Prostate gland (tissue), 2 donors: Measurements from ENCODE around the gene TFE3. TPM values are rescaled to one million over a fixed set of nuclear protein-coding genes. Genes with fewer than 3 reads are reported as not detected.

ENCODE experiments used
- DNase-seq: peaks from one replicate; pipeline ENCODE4 v3.0.0-alpha.2; 2019; ENCODE audit warnings: low spot score
- H3K27ac ChIP-seq, 2 donors: fragments of 200-600 bp; sonication (generic); 2 replicates each; pipeline ENCODE4 v1.5.1; 2017 to 2019
- H3K27me3 ChIP-seq: fragments of 200-600 bp; sonication (generic); replicated peaks from 2 replicates; pipeline ENCODE4 v1.5.1; 2019; ENCODE audit not compliant: insufficient read depth
- H3K36me3 ChIP-seq, 2 donors: fragments of 200-600 bp; sonication (generic); 1 replicate in 1 of 2; 2 replicates in 1 of 2; pipeline versions ENCODE4 v1.5.1 to v1.8.1; 2017 to 2019
- H3K4me1 ChIP-seq: fragments of 200-600 bp; sonication (generic); replicated peaks from 2 replicates; pipeline ENCODE4 v1.5.1; 2019
- H3K4me3 ChIP-seq, 2 donors: fragments of 200-600 bp; sonication (generic); 2 replicates each; pipeline ENCODE4 v1.5.1; 2017 to 2019
- H3K9me3 ChIP-seq: fragments of 200-600 bp; sonication (generic); 2 replicates; pipeline ENCODE4 v1.5.1; 2017
- POLR2A ChIP-seq: fragments of 450-650 bp; IDR thresholded peaks from one replicate; pipeline ENCODE4 v1.6.1; 2016; ENCODE audit warnings: antibody characterized with exemption, mild to moderate bottlenecking
- POLR2AphosphoS5 ChIP-seq: sonication (generic); formaldehyde crosslinking; IDR thresholded peaks from one replicate; pipeline ENCODE4 v1.6.1; 2017; ENCODE audit warnings: antibody characterized with exemption
- WGBS: methylation state at CpG from one replicate; pipeline ENCODE4 v1.1.5; 2018; 5-methylcytosine and 5-hydroxymethylcytosine counted together
- intact Hi-C: fragments of 100-400 bp; cut with DNase I; formaldehyde crosslinking; loops from one replicate; pipeline ENCODE4 v1.14.2; 2022
- total RNA-seq, 2 donors: library from RNA; depleted of rRNA; stranded (reverse); fragments of >200 nt; gene quantifications; one replicate each; pipeline ENCODE4 v1.1.0, GENCODE V29; 2016
- TF ChIP-seq, protein P1 (sequence below), 4 experiments: fragments of 200-600 bp in 2 of 4; fragments of 450-650 bp in 2 of 4; sonication (generic) in 2 of 4; IDR thresholded peaks; 1 replicate in 3 of 4; 2 replicates in 1 of 4; pipeline ENCODE4 v1.5.1; 2016 to 2019; ENCODE audit warnings: antibody characterized with exemption in 4 of 4, mild to moderate bottlenecking in 2 of 4, moderate library complexity in 2 of 4

TFE3 gene
- total RNA-seq, 2 donors from 2014 or later: 44.6 to 88.4 TPM

DNA sequence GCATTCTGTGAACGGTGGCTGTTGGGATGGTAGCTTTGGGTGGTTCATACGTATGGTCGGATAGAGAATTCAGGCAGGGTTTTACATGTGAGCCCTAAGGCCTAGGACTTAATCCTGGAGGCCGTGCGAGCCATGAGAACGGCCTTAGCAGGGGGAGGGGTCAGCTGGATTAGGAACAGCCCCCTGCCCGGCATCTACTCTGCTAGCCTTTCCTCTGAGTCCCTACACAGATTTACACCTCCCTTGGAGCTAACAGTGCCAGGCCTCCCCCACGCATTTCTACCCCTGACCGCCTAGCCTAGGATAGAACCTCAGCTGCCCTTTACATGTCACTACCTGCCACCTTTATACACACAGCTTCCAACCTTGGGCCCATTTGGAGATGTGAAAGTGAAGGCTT, 23.5 kb upstream of the TFE3 start:
- Histone ChIP-seq H3K36me3 (no peaks in the 10 kb centered on the region), H3K4me3 (no peak overlapping the region), H3K4me1 (no peaks in the 10 kb centered on the region), H3K9me3 (no peaks in the 10 kb centered on the region), H3K27me3 (no peaks in the 10 kb centered on the region), H3K27ac (no peak overlapping the region)
- WGBS: 65% methylated on average over 6 of the region's 9 CpGs
- no peak for TF ChIP-seq POLR2A
- TF ChIP-seq, protein P1, sequence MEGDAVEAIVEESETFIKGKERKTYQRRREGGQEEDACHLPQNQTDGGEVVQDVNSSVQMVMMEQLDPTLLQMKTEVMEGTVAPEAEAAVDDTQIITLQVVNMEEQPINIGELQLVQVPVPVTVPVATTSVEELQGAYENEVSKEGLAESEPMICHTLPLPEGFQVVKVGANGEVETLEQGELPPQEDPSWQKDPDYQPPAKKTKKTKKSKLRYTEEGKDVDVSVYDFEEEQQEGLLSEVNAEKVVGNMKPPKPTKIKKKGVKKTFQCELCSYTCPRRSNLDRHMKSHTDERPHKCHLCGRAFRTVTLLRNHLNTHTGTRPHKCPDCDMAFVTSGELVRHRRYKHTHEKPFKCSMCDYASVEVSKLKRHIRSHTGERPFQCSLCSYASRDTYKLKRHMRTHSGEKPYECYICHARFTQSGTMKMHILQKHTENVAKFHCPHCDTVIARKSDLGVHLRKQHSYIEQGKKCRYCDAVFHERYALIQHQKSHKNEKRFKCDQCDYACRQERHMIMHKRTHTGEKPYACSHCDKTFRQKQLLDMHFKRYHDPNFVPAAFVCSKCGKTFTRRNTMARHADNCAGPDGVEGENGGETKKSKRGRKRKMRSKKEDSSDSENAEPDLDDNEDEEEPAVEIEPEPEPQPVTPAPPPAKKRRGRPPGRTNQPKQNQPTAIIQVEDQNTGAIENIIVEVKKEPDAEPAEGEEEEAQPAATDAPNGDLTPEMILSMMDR (IDR thresholded peaks at IDR 0.05): no peak
- TF ChIP-seq POLR2AphosphoS5: no peak
- DNase-seq: no peak
- intact Hi-C loops: no loop called here

DNA sequence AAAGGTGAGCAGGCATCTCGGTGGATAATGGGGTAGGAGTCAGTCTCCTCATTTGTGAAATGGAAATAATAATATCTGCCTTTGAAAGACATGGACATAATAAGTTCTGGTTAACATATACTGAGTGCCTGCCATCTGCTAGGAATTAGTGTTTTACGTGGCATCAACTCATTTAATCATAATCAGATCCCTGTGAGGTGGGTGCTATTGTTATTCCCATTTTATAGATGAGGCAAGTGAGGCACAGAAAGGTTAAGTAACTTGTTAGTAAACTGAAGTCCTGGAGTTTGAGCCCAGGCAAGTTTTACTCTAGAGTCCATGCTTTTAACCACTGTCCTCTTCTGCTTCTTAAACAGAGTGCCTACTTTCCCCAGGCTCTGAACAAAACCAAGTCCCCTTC, 23.1 kb upstream of the TFE3 start:
- H3K36me3 ChIP-seq: no peaks in the 10 kb centered on the region
- no peak for TF ChIP-seq POLR2AphosphoS5
- intact Hi-C loops: no loop called here
- WGBS: 79% methylated on average over 2 of the region's 2 CpGs
- H3K27me3 ChIP-seq: no peaks in the 10 kb centered on the region
- H3K27ac ChIP-seq: no peak overlapping the region
- DNase-seq: no peak
- H3K4me3 ChIP-seq: no peak overlapping the region
- H3K4me1 ChIP-seq: no peaks in the 10 kb centered on the region
- no peaks in the 10 kb centered on the region for H3K9me3 ChIP-seq

DNA sequence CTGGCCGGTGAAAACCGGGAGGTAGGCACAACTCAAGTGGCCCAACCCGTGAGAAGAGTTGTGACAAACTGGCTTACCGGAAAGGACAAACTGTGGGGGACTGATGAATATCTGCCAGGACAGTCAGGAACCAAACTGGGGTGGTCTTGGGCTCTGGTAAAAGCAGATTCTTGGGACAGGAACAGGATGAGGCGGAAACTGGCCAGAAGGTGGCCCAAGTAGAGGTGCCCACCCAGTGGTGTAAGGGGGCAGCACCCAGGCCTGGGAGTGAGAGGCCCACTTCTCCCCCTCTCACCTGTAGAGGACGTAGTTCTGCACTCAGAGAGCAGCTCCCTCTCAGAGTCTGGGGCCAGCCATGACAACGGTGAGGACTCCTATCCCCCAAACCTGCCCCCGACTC, 21.6 kb upstream of the TFE3 start:
- TF ChIP-seq, protein P1 (IDR thresholded peaks at IDR 0.05): no peak
- TF ChIP-seq POLR2AphosphoS5: no peak
- no peak for TF ChIP-seq POLR2A
- H3K27me3 ChIP-seq: no peaks in the 10 kb centered on the region
- 80% methylated on average over 8 of the region's 8 CpGs for WGBS
- no peaks in the 10 kb centered on the region for H3K36me3 ChIP-seq
- no peak overlapping the region for H3K27ac ChIP-seq
- no peak overlapping the region for H3K4me3 ChIP-seq
- no peaks in the 10 kb centered on the region for H3K9me3 ChIP-seq
- DNase-seq: no peak
- H3K4me1 ChIP-seq: no peaks in the 10 kb centered on the region
- intact Hi-C loops: no loop called here

DNA sequence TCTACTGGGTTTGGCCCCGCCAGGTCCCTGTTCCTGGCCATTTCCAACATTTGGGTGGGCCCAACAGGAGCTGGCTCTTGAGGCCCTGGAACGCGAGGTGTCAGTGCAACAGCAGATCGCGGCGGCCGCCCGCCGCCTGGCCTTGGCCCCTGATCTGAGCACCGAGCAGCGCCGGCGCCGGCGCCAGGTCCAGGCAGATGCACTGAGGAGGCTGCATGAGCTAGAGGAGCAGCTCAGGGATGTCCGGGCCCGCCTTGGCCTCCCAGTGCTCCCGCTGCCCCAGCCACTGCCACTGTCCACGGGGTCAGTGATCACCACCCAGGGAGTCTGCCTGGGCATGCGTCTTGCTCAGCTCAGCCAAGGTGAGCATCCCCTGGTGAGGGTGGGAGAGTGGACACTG, 21.1 kb upstream of the TFE3 start:
- Histone ChIP-seq H3K27me3 (no peaks in the 10 kb centered on the region), H3K27ac (no peak overlapping the region), H3K36me3 (no peaks in the 10 kb centered on the region), H3K9me3 (no peaks in the 10 kb centered on the region), H3K4me3 (no peak overlapping the region), H3K4me1 (no peaks in the 10 kb centered on the region)
- intact Hi-C loops: no loop called here
- TF ChIP-seq, protein P1 (IDR thresholded peaks at IDR 0.05): no peak
- TF ChIP-seq POLR2AphosphoS5 (no peak), POLR2A (no peak)
- WGBS: 95% methylated on average over 4 of the region's 20 CpGs
- DNase-seq: no peak

DNA sequence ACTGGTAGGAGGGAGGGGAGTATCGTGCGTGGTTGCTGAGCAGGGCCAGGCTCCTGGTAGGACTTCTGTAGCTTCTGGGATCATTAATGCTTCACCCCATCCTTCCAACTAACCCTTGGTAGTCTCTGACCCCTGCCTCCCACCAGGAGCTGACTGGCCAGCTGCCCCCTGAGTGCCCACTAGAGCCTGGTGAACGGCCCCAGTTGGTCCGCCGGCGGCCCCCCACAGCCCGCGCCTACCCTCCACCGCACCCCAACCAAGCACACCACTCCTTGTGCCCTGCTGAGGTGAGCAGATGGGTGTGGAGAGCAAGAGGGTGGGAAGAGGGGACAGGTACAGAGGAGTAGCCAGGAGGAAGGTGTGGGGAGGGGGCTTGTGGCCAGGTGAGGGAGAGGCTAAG, 20.6 kb upstream of the TFE3 start:
- H3K9me3 ChIP-seq: no peaks in the 10 kb centered on the region
- no peaks in the 10 kb centered on the region for H3K4me1 ChIP-seq
- WGBS: 93% methylated on average over 5 of the region's 9 CpGs
- no peak overlapping the region for H3K27ac ChIP-seq
- no peak for DNase-seq
- TF ChIP-seq, protein P1 (IDR thresholded peaks at IDR 0.05): no peak
- TF ChIP-seq POLR2AphosphoS5 (no peak), POLR2A (no peak)
- intact Hi-C loops: no loop called here
- H3K36me3 ChIP-seq: no peaks in the 10 kb centered on the region
- no peak overlapping the region for H3K4me3 ChIP-seq
- no peaks in the 10 kb centered on the region for H3K27me3 ChIP-seq
